Stimulated activated CD4-positive, alpha-beta T cell treated with anti-CD3 and anti-CD28 coated beads, Interleukin-1b, Interleukin-23, amount 100 ng/mL, for 4 hours (primary cell): ENCODE data around the gene DYRK1A.
"Not testable (repeated sequence)": the region's sequence is repeated elsewhere in the genome, so short reads cannot be mapped to it uniquely, and the experiment has no call there.

ENCODE experiments used
- DNase-seq, 2 donors: peaks; one replicate each; pipeline ENCODE4 v3.0.0-alpha.2; 2020; ENCODE audit warnings: low read depth in 2 of 2

Gene DYRK1A

GRCh38 chr21:37483776-37484175 is 117.2 kb downstream of the DYRK1A start:
- DNase-seq = no peak

GRCh38 chr21:37484535-37485474 is 118.2 kb downstream of the DYRK1A start:
- DNase-seq = no peak

GRCh38 chr21:37489553-37489952 is 123.0 kb downstream of the DYRK1A start:
- no peak for DNase-seq

GRCh38 chr21:37490084-37490483 is 123.5 kb downstream of the DYRK1A start:
- no peak for DNase-seq

GRCh38 chr21:37496972-37497371 is 130.4 kb downstream of the DYRK1A start:
- no peak for DNase-seq

GRCh38 chr21:37498664-37499063 is 132.1 kb downstream of the DYRK1A start:
- no peak for DNase-seq

GRCh38 chr21:37502947-37503346 is 136.4 kb downstream of the DYRK1A start:
- no peak for DNase-seq

- no peak for DNase-seq
Measured at GRCh38 chr21:37503848-37504467, 137.4 kb downstream of the DYRK1A start.

GRCh38 chr21:37505963-37506362 is 139.4 kb downstream of the DYRK1A start:
- no peak for DNase-seq

- no peak for DNase-seq
Measured at GRCh38 chr21:37507716-37508115, 141.1 kb downstream of the DYRK1A start.

- no peak for DNase-seq
Measured at GRCh38 chr21:37508341-37508740, 141.8 kb downstream of the DYRK1A start.

GRCh38 chr21:37509802-37510393 is 143.3 kb downstream of the DYRK1A start:
- no peak for DNase-seq

GRCh38 chr21:37511848-37512247 is 145.3 kb downstream of the DYRK1A start:
- no peak for DNase-seq

- no peak for DNase-seq
Measured at GRCh38 chr21:37513383-37513782, 146.8 kb downstream of the DYRK1A start.

- no peak for DNase-seq
Measured at GRCh38 chr21:37514038-37514667, 147.6 kb downstream of the DYRK1A start.

- DNase-seq = no peak
Measured at GRCh38 chr21:37516998-37517397, 150.4 kb downstream of the DYRK1A start.

- no peak for DNase-seq
Measured at GRCh38 chr21:37520801-37521200, 154.2 kb downstream of the DYRK1A start.

GRCh38 chr21:37521658-37522057 is 155.1 kb downstream of the DYRK1A start:
- DNase-seq = no peak

GRCh38 chr21:37522641-37523295 is 156.2 kb downstream of the DYRK1A start:
- DNase-seq = no peak

- not testable (repeated sequence) for DNase-seq
Measured at GRCh38 chr21:37524944-37525343, 158.4 kb downstream of the DYRK1A start.

- DNase-seq = no peak
Measured at GRCh38 chr21:37525810-37526209, 159.2 kb downstream of the DYRK1A start.

- no peak for DNase-seq
Measured at GRCh38 chr21:37527103-37527502, 160.5 kb downstream of the DYRK1A start.
